Activated CD4-positive, alpha-beta T cell treated with anti-CD3 and anti-CD28 coated beads, Interleukin-2, amount 10 ng/mL, durations not matched to agents 7 days and 5 days (primary cell): Measurements from ENCODE around the gene PSMD14. TPM values are rescaled to one million over a fixed set of nuclear protein-coding genes. Genes with fewer than 3 reads are reported as not detected.
"Not testable (repeated sequence)": the region's sequence is repeated elsewhere in the genome, so short reads cannot be mapped to it uniquely, and the experiment has no call there.

Experiments
- CTCF ChIA-PET: fragments of 350-600 bp; sonication (Branson Sonifier 250); formaldehyde crosslinking; loops from one replicate; lab custom pipeline; 2021; ENCODE audit warnings: antibody characterized with exemption; lab: Charles Lee
- POLR2A ChIA-PET: fragments of 350-600 bp; sonication (Branson Sonifier 250); formaldehyde crosslinking; loops from one replicate; lab custom pipeline; 2021; ENCODE audit warnings: antibody characterized with exemption; lab: Charles Lee
- DNase-seq: peaks from one replicate; pipeline ENCODE4 v3.0.0-alpha.2; 2020
- H3K27ac Mint-ChIP-seq: one replicate; pipeline ENCODE4 v1.8.0; 2021; ENCODE audit warnings: mild to moderate bottlenecking, moderate library complexity, mixed read lengths
- H3K27me3 Mint-ChIP-seq: one replicate; pipeline ENCODE4 v1.8.0; 2021; ENCODE audit warnings: mixed read lengths
- H3K36me3 Mint-ChIP-seq: one replicate; pipeline ENCODE4 v1.8.0; 2021; ENCODE audit warnings: low read depth, mixed read lengths
- H3K4me1 Mint-ChIP-seq: one replicate; pipeline ENCODE4 v1.8.0; 2021; ENCODE audit warnings: mixed read lengths
- H3K4me3 Mint-ChIP-seq: one replicate; pipeline ENCODE4 v1.8.0; 2021; ENCODE audit warnings: mild to moderate bottlenecking, moderate library complexity, mixed read lengths
- H3K9me3 Mint-ChIP-seq: one replicate; pipeline ENCODE4 v1.8.0; 2021; ENCODE audit warnings: mixed read lengths
- total RNA-seq, 2 experiments: library from RNA; stranded (reverse); gene quantifications; one replicate each; pipeline ENCODE4 v1.2.3, GENCODE V29; 2021

The PSMD14 gene
- total RNA-seq, 2 experiments from 2014 or later, result 56.1 to 56.2 TPM

- Mint-ChIP-seq H3K36me3 (peaks cover 22% of the 10 kb centered on the region), H3K4me3 (peak overlapping the region; percentile 93), H3K27me3 (peaks cover 15% of the 10 kb centered on the region), H3K9me3 (peaks cover 8% of the 10 kb centered on the region), H3K27ac (no peak overlapping the region), H3K4me1 (peaks cover 34% of the 10 kb centered on the region)
- ChIA-PET POLR2A (no interaction called here), CTCF (interaction anchor here (1.0 kb wide), 1 partner anchor 31 kb away, joined by 4 read pairs; no protein-coding TSS in a partner anchor)
- DNase-seq, result no peak
Observed at GRCh38 chr2:161306919-161307318, 1.3 kb upstream of the PSMD14 start.

DNA sequence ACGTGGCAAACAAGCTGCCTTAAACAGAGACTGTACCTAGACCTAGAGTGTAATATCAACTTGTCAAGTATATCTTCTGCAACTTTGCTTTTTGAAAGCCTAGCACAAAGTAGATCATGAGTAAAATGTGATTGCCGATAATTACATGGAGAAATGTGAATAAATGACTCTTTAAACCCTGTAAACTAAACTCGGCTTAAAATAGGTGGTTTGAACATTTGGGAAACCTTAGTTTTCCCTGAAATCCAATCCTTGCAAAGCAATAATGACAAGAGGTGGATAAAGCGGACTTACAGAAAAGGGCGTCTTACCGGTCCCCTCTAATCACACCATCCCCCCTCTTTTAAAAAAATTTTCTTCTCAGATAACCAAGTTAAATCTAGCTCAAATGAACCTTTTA is 549 bp upstream of the PSMD14 start:
- POLR2A ChIA-PET, result interaction anchor here (0.5 to 1.0 kb wide), 3 partner anchors 8 to 75 kb away, joined by 3 to 4 read pairs (median 4); no protein-coding TSS in a partner anchor
- Mint-ChIP-seq H3K36me3 (peaks cover 24% of the 10 kb centered on the region), H3K4me1 (peaks cover 37% of the 10 kb centered on the region), H3K27me3 (peaks cover 13% of the 10 kb centered on the region), H3K9me3 (peaks cover 8% of the 10 kb centered on the region), H3K27ac (peak overlapping the region; percentile 97), H3K4me3 (peak overlapping the region; percentile 93)
- no peak for DNase-seq
- CTCF ChIA-PET, result interaction anchor here (1.0 kb wide), 1 partner anchor 230 kb away, joined by 3 read pairs; no protein-coding TSS in a partner anchor

- Mint-ChIP-seq H3K4me3 (no peak overlapping the region), H3K9me3 (no peaks in the 10 kb centered on the region), H3K36me3 (peaks cover 40% of the 10 kb centered on the region), H3K4me1 (peaks cover 39% of the 10 kb centered on the region), H3K27ac (peak overlapping the region; percentile 10), H3K27me3 (no peaks in the 10 kb centered on the region)
- DNase-seq, result no peak
- CTCF ChIA-PET, result interaction anchor here (1.2 kb wide), 1 partner anchor 19 kb away, joined by 3 read pairs; no protein-coding TSS in a partner anchor
- POLR2A ChIA-PET, result no interaction called here
Observed at GRCh38 chr2:161312996-161313395, 4.8 kb downstream of the PSMD14 start.

- DNase-seq, result no peak
- peaks cover 28% of the 10 kb centered on the region for H3K4me1 Mint-ChIP-seq
- CTCF ChIA-PET, result no interaction called here
- peaks cover 32% of the 10 kb centered on the region for H3K36me3 Mint-ChIP-seq
- POLR2A ChIA-PET, result no interaction called here
- H3K4me3 Mint-ChIP-seq, result no peak overlapping the region
- H3K27ac Mint-ChIP-seq, result no peak overlapping the region
- no peaks in the 10 kb centered on the region for H3K9me3 Mint-ChIP-seq
- H3K27me3 Mint-ChIP-seq, result no peaks in the 10 kb centered on the region
Observed at GRCh38 chr2:161315380-161315779, 7.2 kb downstream of the PSMD14 start.

GRCh38 chr2:161316701-161317100 is 8.5 kb downstream of the PSMD14 start:
- Mint-ChIP-seq H3K27ac (no peak overlapping the region), H3K27me3 (no peaks in the 10 kb centered on the region), H3K4me1 (peaks cover 23% of the 10 kb centered on the region), H3K9me3 (no peaks in the 10 kb centered on the region), H3K36me3 (peaks cover 36% of the 10 kb centered on the region), H3K4me3 (no peak overlapping the region)
- no peak for DNase-seq
- ChIA-PET CTCF (no interaction called here), POLR2A (no interaction called here)

GRCh38 chr2:161321944-161322648 is 13.9 kb downstream of the PSMD14 start:
- H3K36me3 Mint-ChIP-seq, result peaks cover 54% of the 10 kb centered on the region
- DNase-seq, result no peak
- no peak overlapping the region for H3K27ac Mint-ChIP-seq
- H3K4me3 Mint-ChIP-seq, result no peak overlapping the region
- no peaks in the 10 kb centered on the region for H3K27me3 Mint-ChIP-seq
- POLR2A ChIA-PET, result no interaction called here
- peaks cover 6% of the 10 kb centered on the region for H3K4me1 Mint-ChIP-seq
- H3K9me3 Mint-ChIP-seq, result no peaks in the 10 kb centered on the region
- CTCF ChIA-PET, result interaction anchor here (0.8 to 1.2 kb wide), 2 partner anchors 21 to 30 kb away, joined by 3 read pairs; no protein-coding TSS in a partner anchor

DNA sequence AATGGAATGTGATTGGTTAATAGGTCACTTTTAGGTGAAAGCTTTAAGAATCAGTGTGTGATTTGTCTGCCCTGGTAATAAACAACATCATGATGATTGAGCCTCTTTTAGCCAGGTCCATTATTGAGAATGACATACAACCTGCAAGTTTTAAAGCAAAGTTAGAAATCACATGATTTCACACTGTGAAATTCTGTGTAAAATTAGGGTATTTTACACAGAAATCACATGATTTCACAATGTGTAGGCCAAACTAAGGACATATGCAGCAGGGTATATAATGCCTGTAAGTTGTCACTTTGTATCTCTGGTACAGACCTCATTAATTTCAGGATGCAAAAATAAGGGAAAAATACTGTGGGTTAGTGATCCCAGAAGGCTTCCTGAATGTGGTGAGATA is 16.7 kb downstream of the PSMD14 start:
- no peak overlapping the region for H3K4me3 Mint-ChIP-seq
- no peaks in the 10 kb centered on the region for H3K27me3 Mint-ChIP-seq
- POLR2A ChIA-PET, result no interaction called here
- no peak overlapping the region for H3K27ac Mint-ChIP-seq
- peaks cover 52% of the 10 kb centered on the region for H3K36me3 Mint-ChIP-seq
- no peak for DNase-seq
- H3K4me1 Mint-ChIP-seq, result no peaks in the 10 kb centered on the region
- CTCF ChIA-PET, result no interaction called here
- H3K9me3 Mint-ChIP-seq, result no peaks in the 10 kb centered on the region

- H3K27me3 Mint-ChIP-seq, result no peaks in the 10 kb centered on the region
- H3K36me3 Mint-ChIP-seq, result peaks cover 43% of the 10 kb centered on the region
- H3K27ac Mint-ChIP-seq, result no peak overlapping the region
- DNase-seq, result no peak
- no peaks in the 10 kb centered on the region for H3K4me1 Mint-ChIP-seq
- CTCF ChIA-PET, result interaction anchor here (0.7 to 1.0 kb wide), 2 partner anchors 16 to 1498 kb away, joined by 3 to 6 read pairs; no protein-coding TSS in a partner anchor
- H3K9me3 Mint-ChIP-seq, result no peaks in the 10 kb centered on the region
- H3K4me3 Mint-ChIP-seq, result no peak overlapping the region
- POLR2A ChIA-PET, result no interaction called here
Observed at GRCh38 chr2:161327582-161327981, 19.4 kb downstream of the PSMD14 start.

GRCh38 chr2:161332371-161332967 is 24.2 kb downstream of the PSMD14 start:
- ChIA-PET CTCF (interaction anchor here (0.8 kb wide), 1 partner anchor 20 kb away, joined by 3 read pairs; no protein-coding TSS in a partner anchor), POLR2A (no interaction called here)
- H3K27ac Mint-ChIP-seq, result no peak overlapping the region

GRCh38 chr2:161335626-161336025 is 27.4 kb downstream of the PSMD14 start:
- ChIA-PET CTCF (interaction anchor here (1.1 to 1.2 kb wide), 2 partner anchors 14 to 16 kb away, joined by 3 read pairs; no protein-coding TSS in a partner anchor), POLR2A (no interaction called here)
- no peak for DNase-seq
- peaks cover 3% of the 10 kb centered on the region for H3K4me1 Mint-ChIP-seq
- H3K27me3 Mint-ChIP-seq, result no peaks in the 10 kb centered on the region
- H3K9me3 Mint-ChIP-seq, result no peaks in the 10 kb centered on the region
- no peak overlapping the region for H3K27ac Mint-ChIP-seq
- peaks cover 30% of the 10 kb centered on the region for H3K36me3 Mint-ChIP-seq
- no peak overlapping the region for H3K4me3 Mint-ChIP-seq

More at GRCh38 chr2:161332371-161332967, 24.2 kb downstream of the PSMD14 start:
- no peaks in the 10 kb centered on the region for H3K4me1 Mint-ChIP-seq
- DNase-seq, result no peak
- no peaks in the 10 kb centered on the region for H3K27me3 Mint-ChIP-seq
- no peak overlapping the region for H3K4me3 Mint-ChIP-seq
- no peaks in the 10 kb centered on the region for H3K9me3 Mint-ChIP-seq
- peaks cover 23% of the 10 kb centered on the region for H3K36me3 Mint-ChIP-seq

GRCh38 chr2:161337247-161337646 is 29.0 kb downstream of the PSMD14 start:
- Mint-ChIP-seq H3K36me3 (peaks cover 36% of the 10 kb centered on the region), H3K27me3 (no peaks in the 10 kb centered on the region), H3K27ac (no peak overlapping the region), H3K4me3 (no peak overlapping the region), H3K4me1 (peaks cover 3% of the 10 kb centered on the region), H3K9me3 (peaks cover 3% of the 10 kb centered on the region)
- ChIA-PET POLR2A (no interaction called here), CTCF (no interaction called here)
- DNase-seq, result no peak

DNA sequence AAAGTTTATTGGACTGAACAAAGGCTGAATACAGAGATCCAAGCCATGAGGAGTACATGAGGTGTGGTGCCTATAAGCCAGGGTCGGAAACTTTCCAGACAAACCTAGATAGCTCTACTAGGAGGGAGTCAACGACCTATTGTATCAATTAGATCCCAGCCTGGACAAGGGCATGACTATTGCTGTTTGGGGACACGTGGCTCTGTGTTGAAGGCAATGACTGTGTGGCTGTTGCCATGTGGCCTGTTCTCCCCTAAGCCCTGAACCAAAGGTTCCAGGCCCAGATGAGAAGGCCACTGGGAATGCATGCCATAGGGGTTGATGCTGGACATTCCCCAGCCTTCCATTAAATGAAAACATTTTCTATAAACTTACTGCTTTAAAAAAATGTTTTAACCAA is 31.3 kb downstream of the PSMD14 start:
- CTCF ChIA-PET, H3K4me3 Mint-ChIP-seq, H3K27me3 Mint-ChIP-seq, H3K27ac Mint-ChIP-seq, H3K4me1 Mint-ChIP-seq, H3K9me3 Mint-ChIP-seq, DNase-seq, POLR2A ChIA-PET: not testable (repeated sequence)
- peaks cover 38% of the 10 kb centered on the region for H3K36me3 Mint-ChIP-seq

DNA sequence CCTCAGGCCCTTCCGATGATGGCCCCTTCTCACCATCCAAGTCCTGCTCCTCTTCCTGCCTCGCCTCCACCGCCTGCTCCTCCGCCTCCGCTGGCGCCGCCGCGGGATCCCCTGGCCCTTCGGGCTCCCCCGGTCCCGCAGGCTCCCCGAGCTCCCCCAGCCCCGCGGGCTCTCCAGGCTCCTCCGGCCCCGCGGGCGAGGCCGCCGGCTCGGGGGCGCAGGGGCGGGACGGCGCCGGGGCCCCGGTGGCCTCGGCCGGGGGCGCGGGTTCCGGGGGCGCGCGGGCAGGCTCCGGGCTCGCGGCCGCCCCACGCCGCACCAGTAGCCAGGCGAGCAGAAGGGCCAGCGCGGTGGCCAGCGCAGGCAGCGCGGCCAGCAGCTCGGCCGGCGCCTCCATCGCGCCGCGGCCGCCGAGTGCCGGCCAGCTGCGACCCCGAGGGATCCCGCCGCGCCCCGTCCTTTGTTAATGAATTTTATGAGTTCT is 32.7 kb downstream of the PSMD14 start:
- H3K9me3 Mint-ChIP-seq, H3K4me1 Mint-ChIP-seq, H3K27me3 Mint-ChIP-seq, H3K4me3 Mint-ChIP-seq, H3K27ac Mint-ChIP-seq, CTCF ChIA-PET, POLR2A ChIA-PET, DNase-seq: not testable (repeated sequence)
- H3K36me3 Mint-ChIP-seq, result peaks cover 37% of the 10 kb centered on the region
